Measurements from ENCODE around the gene IL17REL.

DNA sequence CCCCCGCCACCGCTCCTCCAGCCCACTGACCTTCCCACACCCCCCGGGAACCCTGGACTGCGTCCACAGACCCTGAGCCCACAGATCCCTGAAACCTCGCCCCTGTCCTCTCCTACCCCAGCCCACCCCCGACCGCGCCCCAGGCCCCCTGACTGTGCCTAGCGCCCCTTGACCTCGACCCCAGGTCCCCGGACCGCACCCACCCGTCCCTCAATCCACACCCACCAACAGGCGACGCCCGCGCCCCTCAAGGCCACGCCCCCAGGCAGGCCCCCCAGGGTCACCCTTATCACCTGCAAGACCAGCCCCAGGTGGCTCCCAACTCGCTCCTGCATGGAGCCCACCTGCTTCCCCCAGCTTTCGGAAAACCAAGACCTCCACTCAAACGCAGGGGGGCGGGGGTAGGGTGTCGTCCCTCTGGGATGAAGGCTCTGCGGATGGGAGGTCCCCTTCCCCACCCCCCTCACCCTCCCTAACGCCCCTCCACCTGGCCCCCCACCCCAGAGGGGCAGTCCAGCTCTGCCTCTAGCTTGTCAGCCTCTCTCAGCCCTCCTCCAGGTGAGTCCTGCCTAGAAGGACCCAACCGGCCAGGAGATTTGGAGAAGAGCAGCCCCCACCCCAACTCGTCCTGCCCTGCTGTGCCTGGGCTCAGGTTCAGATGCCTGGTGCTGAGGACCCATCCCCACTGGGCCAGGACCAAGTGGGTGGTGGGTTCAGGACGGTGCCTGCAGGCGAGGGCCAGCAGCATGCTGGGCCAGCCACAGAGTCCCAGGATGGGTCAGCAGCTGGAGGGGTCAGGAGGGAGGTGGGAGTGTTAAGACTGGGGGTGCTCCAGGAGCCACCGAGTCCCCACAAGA, 3.1 kb upstream of the IL17REL start:
- TF ChIP-seq, protein P1, sequence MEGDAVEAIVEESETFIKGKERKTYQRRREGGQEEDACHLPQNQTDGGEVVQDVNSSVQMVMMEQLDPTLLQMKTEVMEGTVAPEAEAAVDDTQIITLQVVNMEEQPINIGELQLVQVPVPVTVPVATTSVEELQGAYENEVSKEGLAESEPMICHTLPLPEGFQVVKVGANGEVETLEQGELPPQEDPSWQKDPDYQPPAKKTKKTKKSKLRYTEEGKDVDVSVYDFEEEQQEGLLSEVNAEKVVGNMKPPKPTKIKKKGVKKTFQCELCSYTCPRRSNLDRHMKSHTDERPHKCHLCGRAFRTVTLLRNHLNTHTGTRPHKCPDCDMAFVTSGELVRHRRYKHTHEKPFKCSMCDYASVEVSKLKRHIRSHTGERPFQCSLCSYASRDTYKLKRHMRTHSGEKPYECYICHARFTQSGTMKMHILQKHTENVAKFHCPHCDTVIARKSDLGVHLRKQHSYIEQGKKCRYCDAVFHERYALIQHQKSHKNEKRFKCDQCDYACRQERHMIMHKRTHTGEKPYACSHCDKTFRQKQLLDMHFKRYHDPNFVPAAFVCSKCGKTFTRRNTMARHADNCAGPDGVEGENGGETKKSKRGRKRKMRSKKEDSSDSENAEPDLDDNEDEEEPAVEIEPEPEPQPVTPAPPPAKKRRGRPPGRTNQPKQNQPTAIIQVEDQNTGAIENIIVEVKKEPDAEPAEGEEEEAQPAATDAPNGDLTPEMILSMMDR (IDR thresholded peaks at IDR 0.05): no peak
- TF ChIP-seq POLR2A (IDR thresholded peaks at IDR 0.05) (no peak), EP300 (IDR thresholded peaks at IDR 0.05) (no peak), POLR2AphosphoS5 (IDR thresholded peaks at IDR 0.05) (no peak)
